ENCODE results near the gene TMCC2. TPM values are rescaled to one million over a fixed set of nuclear protein-coding genes. Genes with fewer than 3 reads are reported as not detected.
A peak's percentile ranks its signal among the peaks of the same experiment; 100 is the strongest.

TMCC2 gene
- total and polyA plus RNA-seq, 2 of the 8 experiments (the other 6 are each of a cell fraction or from before 2014, with no cell fraction given) = 6.7 to 6.8 TPM

DNA sequence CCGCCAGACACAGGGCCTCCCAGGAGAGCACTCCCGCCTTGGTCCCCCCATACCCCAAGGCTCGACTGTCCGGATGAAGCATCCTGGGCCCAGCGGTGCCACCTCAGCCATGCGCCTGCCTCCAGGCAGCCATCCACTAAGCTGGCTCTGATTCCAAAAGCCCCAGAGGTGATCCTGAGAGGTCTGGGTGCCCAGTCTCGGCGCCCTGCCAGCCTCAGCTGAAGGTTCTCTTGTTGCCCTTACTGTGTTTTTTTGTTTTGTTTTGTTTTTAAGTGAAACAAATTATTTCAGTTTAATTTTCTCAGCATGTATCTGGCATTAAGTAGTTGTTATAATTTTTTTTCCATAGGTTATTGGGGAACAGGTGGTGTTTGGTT is 48.9 kb downstream of the TMCC2 start:
- CTCF ChIA-PET (ENCODE audit: partially characterized antibody) = interaction anchor here (0.7 to 42.6 kb wide), 6 partner anchors 7 to 381 kb away, joined by 3 to 2424 read pairs (median 34); partner anchors contain the start of genes KLHDC8A, NUAK2 and TMCC2
- Histone ChIP-seq H2AFZ (ENCODE audit: low read length) (no peak overlapping the region), H3K27ac (ENCODE audit: low read depth, low read length) (no peak overlapping the region), H2BK15ac (ENCODE audit: low read length) (no peak overlapping the region), H3K18ac (ENCODE audit: extremely low read depth, low read length) (no peak overlapping the region), H3K14ac (ENCODE audit: insufficient read length) (no peak overlapping the region), H3K9me3 (ENCODE audit: insufficient read depth in 2 of 2, low read depth in 1 of 2, low read length in 1 of 2) (no peaks in the 10 kb centered on the region), H3K27me3 (replicated peaks in 1 of 4; ENCODE audit: control insufficient read depth in 3 of 4, extremely low read depth in 1 of 4, insufficient read depth in 3 of 4, low read length in 3 of 4) (no peaks in the 10 kb centered on the region), H3K9ac (replicated peaks in 1 of 4; ENCODE audit: extremely low read depth in 1 of 4, low read depth in 3 of 4, low read length in 3 of 4) (no peak overlapping the region), H4K5ac (ENCODE audit: insufficient read length, low read depth, low read length) (no peak overlapping the region), H3K23ac (ENCODE audit: insufficient read length) (no peak overlapping the region), H2BK5ac (ENCODE audit: low read depth, low read length) (peak overlapping the region; percentile 40; the same call in 1 of the 2 replicates), H2BK20ac (ENCODE audit: low read length) (peak overlapping the region; percentile 61; the same call in 1 of the 2 replicates), H3K79me2 (ENCODE audit: control insufficient read depth in 1 of 2, insufficient read depth in 2 of 2, low read length in 2 of 2) (no peaks in the 10 kb centered on the region), H4K91ac (replicated peaks; ENCODE audit: insufficient read length, low read length) (no peak overlapping the region), H4K8ac (ENCODE audit: extremely low read depth, insufficient read depth, low read length) (0 out of 2 replicates have a peak overlapping the region, but pooled peaks have one; percentile 40), H2BK12ac (ENCODE audit: low read depth, low read length) (peak overlapping the region; percentile 85), H3K36me3 (ENCODE audit: control insufficient read depth in 2 of 4, insufficient read depth in 4 of 4, low read length in 3 of 4) (peaks cover 0 to 4% (median 0%) of the 10 kb centered on the region in 4 experiments; a peak in 1 of 8 replicates), H3K79me1 (ENCODE audit: low read depth, low read length) (no peaks in the 10 kb centered on the region), H2AK5ac (ENCODE audit: low read depth, low read length) (no peak overlapping the region), H3K4me3 (ENCODE audit: extremely low read depth in 1 of 4, insufficient read depth in 2 of 4, low read depth in 3 of 4, low read length in 4 of 4) (no peak overlapping the region), H3K4me2 (ENCODE audit: insufficient read depth in 1 of 2, low read depth in 2 of 2, low read length in 2 of 2) (no peak overlapping the region), H3K4ac (replicated peaks; ENCODE audit: insufficient read length, low read depth, low read length) (no peak overlapping the region), H3K23me2 (ENCODE audit: low read depth, low read length) (no peaks in the 10 kb centered on the region), H4K20me1 (replicated peaks in 1 of 2; ENCODE audit: control insufficient read depth in 1 of 2, insufficient read depth in 2 of 2, low read length in 2 of 2) (peaks cover 0 to 2% of the 10 kb centered on the region in 2 experiments), H2BK120ac (replicated peaks; ENCODE audit: low read depth, low read length) (no peak overlapping the region), H3K4me1 (replicated peaks in 1 of 4; ENCODE audit: control insufficient read depth in 3 of 4, insufficient read depth in 4 of 4, low read length in 3 of 4) (peaks cover 5 to 19% (median 11%) of the 10 kb centered on the region in 4 experiments; a peak in 6 of 7 replicates), H3K56ac (replicated peaks; ENCODE audit: insufficient read length, low read depth, low read length) (no peak overlapping the region)
- POLR2A ChIA-PET (ENCODE audit: partially characterized antibody) = interaction anchor here (0.7 to 7.4 kb wide), 6 partner anchors 12 to 121 kb away, joined by 3 to 85 read pairs (median 3); no protein-coding TSS in a partner anchor
- no peak for FAIRE-seq
- no peak for DNase-seq (ENCODE audit: low read depth in 1 of 2, low spot score in 2 of 2)
- no peak for TF ChIP-seq POLR2AphosphoS5 (IDR thresholded peaks at IDR 0.05; ENCODE audit: low read depth, low read length)
- WGBS, 2 experiments (ENCODE audit: extremely low coverage in 1 of 2, insufficient coverage in 1 of 2, insufficient read length in 1 of 2, insufficient replicate concordance in 2 of 2, low coverage in 1 of 2, low lambda C conversion rate in 2 of 2, missing lambda C conversion rate in 1 of 2) = 89% methylated on average over 8 of the region's 8 CpGs; no CpG with 5 or more reads in 1 of the 2 experiments

Measured in H1 (cell line).